PC-3 (cell line): Measurements from ENCODE around the gene WNT7B.

Source experiments
- CTCF ChIP-seq: fragments of 300-600 bp; sonication (generic); conservative IDR thresholded peaks from 2 replicates; pipeline ENCODE4 v1.5.1; 2017; ENCODE audit warnings: antibody characterized with exemption, low read depth, mild to moderate bottlenecking, low read length
- EZH2 ChIP-seq: fragments of 300-600 bp; sonication (generic); IDR thresholded peaks from one replicate; pipeline ENCODE4 v1.6.1; 2017; ENCODE audit warnings: antibody characterized with exemption, mild to moderate bottlenecking, low read length; ENCODE audit not compliant: unreplicated experiment

GRCh38 chr22:45984316-45984916, 7.5 kb upstream of the WNT7B start:
- no peak for TF ChIP-seq CTCF
- no peak for TF ChIP-seq EZH2
